DND-41 (cell line): ENCODE results near the gene PUS7L.
A peak's percentile ranks its signal among the peaks of the same experiment; 100 is the strongest.

Experiments used
- EZH2 ChIP-seq: IDR thresholded peaks from 3 replicates; pipeline ENCODE4 v1.6.1; 2012; ENCODE audit warnings: borderline replicate concordance, low read depth, mild to moderate bottlenecking, moderate library complexity, low read length, inconsistent platforms; ENCODE audit not compliant: severe bottlenecking
- TF ChIP-seq, protein P1 (sequence below): IDR thresholded peaks from 2 replicates; pipeline ENCODE4 v1.5.1; 2012; ENCODE audit warnings: borderline replicate concordance, low read length, moderate library complexity, mild to moderate bottlenecking; ENCODE audit not compliant: poor library complexity, severe bottlenecking; ENCODE audit errors: extremely low read depth

DNA sequence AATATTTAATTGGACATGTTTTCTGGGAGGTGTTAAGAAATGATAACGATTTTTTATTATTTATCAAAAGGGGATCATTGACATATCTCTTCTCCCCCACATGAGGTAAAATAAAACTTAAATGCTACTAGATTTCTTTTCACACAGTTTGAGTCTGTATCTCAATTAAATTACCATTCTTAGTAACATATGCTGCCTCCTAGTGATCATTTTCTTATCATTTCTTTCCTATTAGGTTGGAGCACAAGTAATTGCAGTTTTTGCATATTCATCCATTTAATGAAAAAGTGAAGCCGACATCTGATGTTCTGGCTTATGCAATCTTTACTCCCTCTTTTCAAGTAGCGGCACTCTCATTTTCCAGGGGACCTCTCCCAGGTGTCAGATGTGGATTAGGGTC, 24.9 kb downstream of the PUS7L start:
- TF ChIP-seq, protein P1, sequence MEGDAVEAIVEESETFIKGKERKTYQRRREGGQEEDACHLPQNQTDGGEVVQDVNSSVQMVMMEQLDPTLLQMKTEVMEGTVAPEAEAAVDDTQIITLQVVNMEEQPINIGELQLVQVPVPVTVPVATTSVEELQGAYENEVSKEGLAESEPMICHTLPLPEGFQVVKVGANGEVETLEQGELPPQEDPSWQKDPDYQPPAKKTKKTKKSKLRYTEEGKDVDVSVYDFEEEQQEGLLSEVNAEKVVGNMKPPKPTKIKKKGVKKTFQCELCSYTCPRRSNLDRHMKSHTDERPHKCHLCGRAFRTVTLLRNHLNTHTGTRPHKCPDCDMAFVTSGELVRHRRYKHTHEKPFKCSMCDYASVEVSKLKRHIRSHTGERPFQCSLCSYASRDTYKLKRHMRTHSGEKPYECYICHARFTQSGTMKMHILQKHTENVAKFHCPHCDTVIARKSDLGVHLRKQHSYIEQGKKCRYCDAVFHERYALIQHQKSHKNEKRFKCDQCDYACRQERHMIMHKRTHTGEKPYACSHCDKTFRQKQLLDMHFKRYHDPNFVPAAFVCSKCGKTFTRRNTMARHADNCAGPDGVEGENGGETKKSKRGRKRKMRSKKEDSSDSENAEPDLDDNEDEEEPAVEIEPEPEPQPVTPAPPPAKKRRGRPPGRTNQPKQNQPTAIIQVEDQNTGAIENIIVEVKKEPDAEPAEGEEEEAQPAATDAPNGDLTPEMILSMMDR = peak; percentile 10
- TF ChIP-seq EZH2 = no peak
